ENCODE data around the gene PRKAR1B. TPM values are rescaled to one million over a fixed set of nuclear protein-coding genes. Genes with fewer than 3 reads are reported as not detected.

Gene PRKAR1B
- total and polyA plus RNA-seq, 4 donors = 53.1 to 238 (median 162) TPM

DNA sequence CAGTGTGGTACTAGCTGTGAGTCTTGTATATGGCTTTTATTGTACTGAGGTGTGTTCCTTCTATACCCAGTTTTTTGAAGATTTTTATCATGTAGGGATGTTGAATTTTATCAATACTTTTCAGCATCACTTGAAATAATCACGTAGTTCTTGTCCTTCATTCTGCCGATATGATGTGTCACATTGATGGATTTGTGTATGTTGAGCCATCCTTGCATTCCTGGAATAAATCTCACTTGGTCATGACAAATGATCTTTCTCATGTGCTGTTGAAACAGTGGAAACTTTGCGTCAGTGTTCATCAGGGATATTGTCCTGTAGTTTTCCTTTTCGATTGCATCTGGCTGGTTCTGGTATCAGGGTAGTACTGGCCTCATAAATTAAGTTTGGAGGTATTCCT, 7.1 kb upstream of the PRKAR1B start:
- no peak overlapping the region for H3K27ac ChIP-seq (ENCODE audit: low read depth, low read length)
- 100% methylated on average over 2 of the region's 4 CpGs for WGBS (ENCODE audit: insufficient coverage)
- H3K4me3 ChIP-seq (ENCODE audit: low read depth, low read length) = no peak overlapping the region
- peaks cover 36% of the 10 kb centered on the region for H3K36me3 ChIP-seq (ENCODE audit: control insufficient read depth, insufficient read depth, low read length)
- H3K4me1 ChIP-seq (ENCODE audit: control insufficient read depth, insufficient read depth, low read length) = peaks cover 7% of the 10 kb centered on the region
- DNase-seq (ENCODE audit: low read depth in 4 of 6, low spot score in 6 of 6) = no peak
- peaks cover 2% of the 10 kb centered on the region for H3K9me3 ChIP-seq (ENCODE audit: control insufficient read depth, insufficient read depth, low read length)
- H3K27me3 ChIP-seq (ENCODE audit: control insufficient read depth, insufficient read depth, low read length) = no peaks in the 10 kb centered on the region

DNA sequence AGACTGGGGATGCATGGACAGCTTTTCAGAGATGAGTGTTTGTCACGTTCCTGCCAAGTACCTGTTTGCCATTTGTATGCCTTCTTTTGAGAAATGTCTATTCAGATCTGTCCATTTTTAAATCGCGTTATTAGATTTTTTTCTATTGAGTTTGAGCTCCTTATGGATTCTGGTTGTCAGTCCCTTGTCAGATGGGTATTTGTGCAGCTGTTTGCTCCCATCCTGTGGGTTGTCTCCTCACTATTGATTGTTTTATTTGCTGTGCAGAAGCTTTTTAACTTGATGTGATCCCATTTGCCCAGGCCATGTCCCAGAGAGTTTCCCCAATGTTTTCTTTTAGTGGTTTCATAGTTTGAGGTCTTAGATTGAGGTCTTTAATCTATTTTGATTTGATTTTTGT, 5.5 kb upstream of the PRKAR1B start:
- no peaks in the 10 kb centered on the region for H3K27me3 ChIP-seq (ENCODE audit: control insufficient read depth, insufficient read depth, low read length)
- peaks cover 37% of the 10 kb centered on the region for H3K36me3 ChIP-seq (ENCODE audit: control insufficient read depth, insufficient read depth, low read length)
- peaks cover 2% of the 10 kb centered on the region for H3K9me3 ChIP-seq (ENCODE audit: control insufficient read depth, insufficient read depth, low read length)
- H3K4me3 ChIP-seq (ENCODE audit: low read depth, low read length) = no peak overlapping the region
- 94% methylated on average over 3 of the region's 3 CpGs for WGBS (ENCODE audit: insufficient coverage)
- no peak overlapping the region for H3K27ac ChIP-seq (ENCODE audit: low read depth, low read length)
- peaks cover 19% of the 10 kb centered on the region for H3K4me1 ChIP-seq (ENCODE audit: control insufficient read depth, insufficient read depth, low read length)
- no peak for DNase-seq (ENCODE audit: low read depth in 4 of 6, low spot score in 6 of 6)

GRCh38 chr7:732094-732541, 5.0 kb upstream of the PRKAR1B start:
- H3K9me3 ChIP-seq (ENCODE audit: control insufficient read depth, insufficient read depth, low read length) = peaks cover 2% of the 10 kb centered on the region
- WGBS (ENCODE audit: insufficient coverage) = 69% methylated on average over 17 of the region's 17 CpGs
- peaks cover 22% of the 10 kb centered on the region for H3K4me1 ChIP-seq (ENCODE audit: control insufficient read depth, insufficient read depth, low read length)
- no peak overlapping the region for H3K27ac ChIP-seq (ENCODE audit: low read depth, low read length)
- DNase-seq (ENCODE audit: low read depth in 4 of 6, low spot score in 6 of 6) = peak in 2 of 6 donors; percentile 7 to 27
- no peaks in the 10 kb centered on the region for H3K27me3 ChIP-seq (ENCODE audit: control insufficient read depth, insufficient read depth, low read length)
- peaks cover 37% of the 10 kb centered on the region for H3K36me3 ChIP-seq (ENCODE audit: control insufficient read depth, insufficient read depth, low read length)
- H3K4me3 ChIP-seq (ENCODE audit: low read depth, low read length) = no peak overlapping the region

GRCh38 chr7:731440-732085, 4.5 kb upstream of the PRKAR1B start:
- Histone ChIP-seq H3K4me1 (ENCODE audit: control insufficient read depth, insufficient read depth, low read length) (peaks cover 22% of the 10 kb centered on the region), H3K36me3 (ENCODE audit: control insufficient read depth, insufficient read depth, low read length) (peaks cover 37% of the 10 kb centered on the region), H3K27ac (ENCODE audit: low read depth, low read length) (no peak overlapping the region), H3K27me3 (ENCODE audit: control insufficient read depth, insufficient read depth, low read length) (no peaks in the 10 kb centered on the region), H3K9me3 (ENCODE audit: control insufficient read depth, insufficient read depth, low read length) (peaks cover 2% of the 10 kb centered on the region), H3K4me3 (ENCODE audit: low read depth, low read length) (no peak overlapping the region)
- WGBS (ENCODE audit: insufficient coverage) = 94% methylated on average over 10 of the region's 17 CpGs
- no peak for DNase-seq (ENCODE audit: low read depth in 4 of 6, low spot score in 6 of 6)

DNA sequence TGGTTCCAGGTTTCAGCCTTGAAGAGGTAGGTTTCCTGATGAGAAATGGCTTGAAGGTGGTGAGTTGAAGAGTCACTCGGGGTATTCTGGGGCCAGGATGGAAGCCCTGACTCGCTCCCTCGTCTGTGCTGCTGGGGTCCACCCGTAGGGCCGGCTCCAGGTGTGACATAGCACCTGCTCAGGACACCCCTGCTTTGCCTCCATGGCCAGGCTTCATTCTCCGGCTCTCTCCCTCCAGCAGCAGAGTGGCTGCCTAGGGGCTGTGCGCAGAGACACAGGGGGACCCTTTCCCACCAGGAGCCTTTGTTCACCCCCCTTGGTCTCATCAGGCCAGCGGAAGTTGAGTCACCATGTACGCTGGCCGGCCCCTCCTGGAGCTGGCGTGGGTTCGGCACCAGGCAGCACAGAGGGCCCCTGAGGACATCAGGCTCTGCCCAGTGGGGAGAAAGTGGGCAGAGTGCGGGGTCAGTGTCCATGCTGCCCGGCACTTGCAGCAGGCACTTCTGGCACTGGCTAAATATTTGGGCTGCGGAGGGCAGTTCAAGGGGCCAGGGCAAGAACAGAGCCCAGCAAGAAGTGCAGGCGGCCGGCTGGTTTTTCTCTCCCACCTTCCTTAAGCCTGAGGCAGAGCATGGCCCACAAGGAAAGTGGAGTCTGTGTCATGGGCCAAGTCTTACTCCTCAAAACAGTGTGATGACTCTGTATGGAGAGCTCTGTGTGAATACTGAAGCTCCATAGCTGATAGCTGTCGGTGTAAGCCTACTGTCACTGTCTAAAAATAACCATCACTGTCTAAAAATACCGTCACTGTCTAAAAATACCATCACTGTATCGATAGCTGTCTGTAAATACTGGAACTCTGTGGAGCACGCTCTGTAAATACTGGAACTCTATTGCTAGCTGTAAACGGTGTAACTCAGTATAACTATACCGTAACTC, 3.7 kb upstream of the PRKAR1B start:
- no peaks in the 10 kb centered on the region for H3K27me3 ChIP-seq (ENCODE audit: control insufficient read depth, insufficient read depth, low read length)
- H3K4me1 ChIP-seq (ENCODE audit: control insufficient read depth, insufficient read depth, low read length) = peaks cover 28% of the 10 kb centered on the region
- H3K9me3 ChIP-seq (ENCODE audit: control insufficient read depth, insufficient read depth, low read length) = peaks cover 2% of the 10 kb centered on the region
- no peak overlapping the region for H3K27ac ChIP-seq (ENCODE audit: low read depth, low read length)
- no peak for DNase-seq (ENCODE audit: low read depth in 4 of 6, low spot score in 6 of 6)
- 95% methylated on average over 17 of the region's 23 CpGs for WGBS (ENCODE audit: insufficient coverage)
- peaks cover 37% of the 10 kb centered on the region for H3K36me3 ChIP-seq (ENCODE audit: control insufficient read depth, insufficient read depth, low read length)
- no peak overlapping the region for H3K4me3 ChIP-seq (ENCODE audit: low read depth, low read length)

DNA sequence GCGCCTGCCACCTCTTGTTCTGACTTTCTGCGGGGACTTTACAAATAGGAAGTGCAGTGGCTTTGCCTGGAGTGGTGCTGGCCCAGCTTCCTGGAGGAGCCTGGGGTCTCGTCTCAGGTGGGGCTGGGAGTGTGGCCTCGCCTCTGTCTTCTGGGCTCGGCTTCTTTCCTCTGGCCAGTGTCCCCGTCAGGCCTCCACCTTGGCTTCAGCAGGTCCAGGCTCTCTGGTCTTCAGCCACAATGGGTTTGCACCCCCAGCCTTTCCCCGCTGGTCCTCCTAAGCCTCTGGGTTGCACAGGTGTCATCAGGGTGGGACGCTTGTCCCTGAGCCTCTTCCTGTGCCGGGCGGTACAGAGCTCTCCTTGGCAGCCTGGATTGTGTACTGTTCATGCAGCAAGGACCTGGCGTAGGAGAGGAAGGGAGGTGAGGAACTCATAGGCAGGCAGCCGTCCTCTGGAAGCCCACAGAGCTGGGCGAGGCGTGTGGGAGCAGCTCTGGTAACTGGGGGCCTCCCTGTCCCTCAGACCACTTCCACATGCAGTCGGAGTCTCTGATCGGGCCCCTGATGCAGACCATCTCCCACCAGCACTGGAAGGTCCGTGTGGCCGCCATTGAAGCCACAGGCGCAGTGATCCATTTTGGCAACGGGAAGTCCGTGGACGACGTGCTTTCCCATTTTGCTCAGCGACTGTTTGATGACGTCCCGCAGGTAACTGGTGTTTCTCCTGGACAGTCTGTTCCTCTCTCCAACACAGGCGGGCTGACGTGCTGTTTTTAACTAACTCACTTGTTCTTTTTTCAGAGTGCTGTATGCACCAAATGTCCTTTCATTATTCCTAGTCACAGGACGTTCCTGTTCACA, 2.3 kb upstream of the PRKAR1B start:
- no peak overlapping the region for H3K27ac ChIP-seq (ENCODE audit: low read depth, low read length)
- no peaks in the 10 kb centered on the region for H3K27me3 ChIP-seq (ENCODE audit: control insufficient read depth, insufficient read depth, low read length)
- no peak overlapping the region for H3K4me3 ChIP-seq (ENCODE audit: low read depth, low read length)
- peaks cover 29% of the 10 kb centered on the region for H3K4me1 ChIP-seq (ENCODE audit: control insufficient read depth, insufficient read depth, low read length)
- peaks cover 37% of the 10 kb centered on the region for H3K36me3 ChIP-seq (ENCODE audit: control insufficient read depth, insufficient read depth, low read length)
- no peak for DNase-seq (ENCODE audit: low read depth in 4 of 6, low spot score in 6 of 6)
- H3K9me3 ChIP-seq (ENCODE audit: control insufficient read depth, insufficient read depth, low read length) = peaks cover 1% of the 10 kb centered on the region
- 96% methylated on average over 26 of the region's 29 CpGs for WGBS (ENCODE audit: insufficient coverage)

- H3K27me3 ChIP-seq (ENCODE audit: control insufficient read depth, insufficient read depth, low read length) = no peaks in the 10 kb centered on the region
- 94% methylated on average over 6 of the region's 9 CpGs for WGBS (ENCODE audit: insufficient coverage)
- DNase-seq (ENCODE audit: low read depth in 4 of 6, low spot score in 6 of 6) = no peak
- no peaks in the 10 kb centered on the region for H3K9me3 ChIP-seq (ENCODE audit: control insufficient read depth, insufficient read depth, low read length)
- H3K36me3 ChIP-seq (ENCODE audit: control insufficient read depth, insufficient read depth, low read length) = peaks cover 37% of the 10 kb centered on the region
- no peak overlapping the region for H3K27ac ChIP-seq (ENCODE audit: low read depth, low read length)
- H3K4me3 ChIP-seq (ENCODE audit: low read depth, low read length) = no peak overlapping the region
- H3K4me1 ChIP-seq (ENCODE audit: control insufficient read depth, insufficient read depth, low read length) = peaks cover 29% of the 10 kb centered on the region
These were observed 1.5 kb upstream of the PRKAR1B start for GRCh38 chr7:728602-729001.

- peaks cover 29% of the 10 kb centered on the region for H3K4me1 ChIP-seq (ENCODE audit: control insufficient read depth, insufficient read depth, low read length)
- H3K36me3 ChIP-seq (ENCODE audit: control insufficient read depth, insufficient read depth, low read length) = peaks cover 37% of the 10 kb centered on the region
- DNase-seq (ENCODE audit: low read depth in 4 of 6, low spot score in 6 of 6) = no peak
- 26% methylated on average over 15 of the region's 21 CpGs for WGBS (ENCODE audit: insufficient coverage)
- no peaks in the 10 kb centered on the region for H3K27me3 ChIP-seq (ENCODE audit: control insufficient read depth, insufficient read depth, low read length)
- H3K4me3 ChIP-seq (ENCODE audit: low read depth, low read length) = peak overlapping the region; percentile 26
- H3K27ac ChIP-seq (ENCODE audit: low read depth, low read length) = no peak overlapping the region
- H3K9me3 ChIP-seq (ENCODE audit: control insufficient read depth, insufficient read depth, low read length) = no peaks in the 10 kb centered on the region
These were observed 852 bp upstream of the PRKAR1B start for GRCh38 chr7:727806-728460.

DNA sequence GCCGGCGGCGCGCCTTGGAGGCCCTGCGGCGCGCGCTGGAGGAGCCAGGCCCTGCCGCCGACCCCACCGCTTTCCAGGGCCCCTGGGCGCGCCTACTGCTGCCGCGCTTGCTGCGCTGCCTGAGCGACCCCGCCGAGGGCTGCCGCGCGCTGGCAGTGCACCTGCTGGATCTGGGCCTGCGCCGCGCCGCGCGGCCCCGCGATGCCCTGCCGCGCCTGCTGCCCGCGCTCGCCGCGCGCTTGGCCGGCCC, 302 bp downstream of the PRKAR1B start:
- WGBS (ENCODE audit: insufficient coverage) = under 1% methylated on average over 39 of the region's 39 CpGs
- H3K27me3 ChIP-seq (ENCODE audit: control insufficient read depth, insufficient read depth, low read length) = no peaks in the 10 kb centered on the region
- peaks cover 29% of the 10 kb centered on the region for H3K4me1 ChIP-seq (ENCODE audit: control insufficient read depth, insufficient read depth, low read length)
- DNase-seq (ENCODE audit: low read depth in 4 of 6, low spot score in 6 of 6) = peak in 2 of 6 donors; percentile 41 to 60
- peak overlapping the region; percentile 65 for H3K4me3 ChIP-seq (ENCODE audit: low read depth, low read length)
- no peaks in the 10 kb centered on the region for H3K9me3 ChIP-seq (ENCODE audit: control insufficient read depth, insufficient read depth, low read length)
- no peak overlapping the region for H3K27ac ChIP-seq (ENCODE audit: low read depth, low read length)
- H3K36me3 ChIP-seq (ENCODE audit: control insufficient read depth, insufficient read depth, low read length) = peaks cover 31% of the 10 kb centered on the region

All from spinal cord (tissue), 10 donors.